Gastrocnemius medialis (tissue), 4 donors: ENCODE results near the gene SLK. TPM values are rescaled to one million over a fixed set of nuclear protein-coding genes. Genes with fewer than 3 reads are reported as not detected.

Source experiments
- ATAC-seq, 2 donors: fragments of 150-250 bp; one replicate each; pipeline ENCODE4 v1.9.1; 2016
- DNase-seq, 2 donors: peaks; one replicate each; pipeline ENCODE4 v3.0.0-alpha.2; 2019
- H3K27ac ChIP-seq, 4 donors: fragments of 200-600 bp; sonication (generic); 1 replicate in 1 of 4; 2 replicates in 3 of 4; pipeline ENCODE4 v1.5.1; 2016 to 2018; ENCODE audit warnings: mild to moderate bottlenecking in 2 of 4, moderate library complexity in 1 of 4
- H3K27me3 ChIP-seq, 3 donors: fragments of 200-600 bp; sonication (generic) in 2 of 3; 1 replicate in 1 of 3; 2 replicates in 2 of 3; pipeline versions ENCODE4 v1.5.1 to v1.6.0; 2016 to 2019; ENCODE audit warnings: mild to moderate bottlenecking in 1 of 3, moderate library complexity in 1 of 3
- H3K36me3 ChIP-seq, 2 donors: fragments of 200-600 bp; sonication (generic) in 1 of 2; one replicate each; pipeline ENCODE4 v1.5.1; 2017 to 2018
- H3K4me1 ChIP-seq, 2 donors: fragments of 200-600 bp; sonication (generic) in 1 of 2; one replicate each; pipeline ENCODE4 v1.5.1; 2016 to 2017; ENCODE audit warnings: mild to moderate bottlenecking in 2 of 2
- H3K4me3 ChIP-seq, 4 donors: fragments of 200-600 bp; sonication (generic) in 3 of 4; 1 replicate in 1 of 4; 2 replicates in 3 of 4; pipeline ENCODE4 v1.5.1; 2016 to 2019; ENCODE audit warnings: mild to moderate bottlenecking in 2 of 4
- H3K9me3 ChIP-seq, 3 donors: fragments of 200-600 bp; sonication (generic) in 2 of 3; 1 replicate in 1 of 3; 2 replicates in 2 of 3; pipeline ENCODE4 v1.5.1; 2016 to 2019
- CTCF ChIP-seq, 5 experiments: fragments of 450-650 bp in 3 of 5; fragments of 200-600 bp in 2 of 5; sonication (generic) in 2 of 5; IDR thresholded peaks in 4 of 5; conservative IDR thresholded peaks in 1 of 5; 1 replicate in 4 of 5; 2 replicates in 1 of 5; pipeline ENCODE4 v1.5.1; 2016 to 2019; ENCODE audit warnings: antibody characterized with exemption in 5 of 5, mild to moderate bottlenecking in 3 of 5, moderate library complexity in 3 of 5
- POLR2A ChIP-seq, 2 donors: fragments of 450-650 bp; IDR thresholded peaks; one replicate each; pipeline ENCODE4 v1.6.1; 2017; ENCODE audit warnings: antibody characterized with exemption in 2 of 2, mild to moderate bottlenecking in 2 of 2, moderate library complexity in 2 of 2
- in situ Hi-C, 4 donors: fragments of 200-750 bp; cut with MboI; loops; one replicate each; pipeline versions ENCODE4 v1.15.0 to v1.8.0; 2017; ENCODE audit warnings: low sequenced_read_pairs in 4 of 4
- intact Hi-C: fragments of 100-400 bp; cut with DNase I; formaldehyde crosslinking; loops from one replicate; pipeline ENCODE4 v1.15.1; 2023; ENCODE audit warnings: low total_unique reads
- total RNA-seq, 4 donors: library from RNA; depleted of rRNA; stranded (reverse); fragments of >200 nt; gene quantifications; one replicate each; pipeline versions ENCODE4 v1.1.0 to v1.2.3, GENCODE V29; 2016

The SLK gene
- total RNA-seq, 4 donors from 2014 or later, result 43.3 to 53.3 (median 49.8) TPM

- ATAC-seq (no peak), DNase-seq (no peak)
- intact Hi-C loops (no loop called here), in situ Hi-C loops (loop anchor here in 2 of 4 donors (25.0 kb wide), 1 partner anchor 174 kb away; no protein-coding TSS in a partner anchor)
- Histone ChIP-seq H3K36me3 (no peaks in the 10 kb centered on the region), H3K9me3 (no peaks in the 10 kb centered on the region), H3K27me3 (no peaks in the 10 kb centered on the region), H3K4me3 (no peak overlapping the region), H3K27ac (no peak overlapping the region), H3K4me1 (no peaks in the 10 kb centered on the region)
- no peak for TF ChIP-seq CTCF (IDR thresholded peaks at IDR 0.05 in 4 of 5, conservative IDR thresholded peaks at IDR 0.05 in 1 of 5)
- no peak for TF ChIP-seq POLR2A (IDR thresholded peaks at IDR 0.05)
Measured at GRCh38 chr10:104038537-104038936, 71.6 kb downstream of the SLK start.

- Histone ChIP-seq H3K27ac (no peak overlapping the region), H3K36me3 (no peaks in the 10 kb centered on the region), H3K4me3 (no peak overlapping the region), H3K4me1 (no peaks in the 10 kb centered on the region), H3K9me3 (no peaks in the 10 kb centered on the region), H3K27me3 (no peaks in the 10 kb centered on the region)
- intact Hi-C loops (no loop called here), in situ Hi-C loops (loop anchor here in 2 of 4 donors (25.0 kb wide), 1 partner anchor 173 kb away; no protein-coding TSS in a partner anchor)
- no peak for DNase-seq
- TF ChIP-seq POLR2A (IDR thresholded peaks at IDR 0.05) (no peak), CTCF (IDR thresholded peaks at IDR 0.05 in 4 of 5, conservative IDR thresholded peaks at IDR 0.05 in 1 of 5) (no peak)
- no peak for ATAC-seq
Measured at GRCh38 chr10:104038958-104039752, 72.2 kb downstream of the SLK start.

GRCh38 chr10:104040382-104040781 is 73.4 kb downstream of the SLK start:
- H3K4me3 ChIP-seq, result no peak overlapping the region
- in situ Hi-C loops (loop anchor here in 2 of 4 donors (25.0 kb wide), 1 partner anchor 172 kb away; no protein-coding TSS in a partner anchor), intact Hi-C loops (no loop called here)
- TF ChIP-seq CTCF (IDR thresholded peaks at IDR 0.05 in 4 of 5, conservative IDR thresholded peaks at IDR 0.05 in 1 of 5) (no peak), POLR2A (IDR thresholded peaks at IDR 0.05) (no peak)
- H3K36me3 ChIP-seq, result no peaks in the 10 kb centered on the region
- H3K27me3 ChIP-seq, result no peaks in the 10 kb centered on the region
- no peak for DNase-seq
- no peak for ATAC-seq
- no peak overlapping the region for H3K27ac ChIP-seq
- H3K9me3 ChIP-seq, result no peaks in the 10 kb centered on the region
- no peaks in the 10 kb centered on the region for H3K4me1 ChIP-seq

GRCh38 chr10:104040862-104041789 is 74.2 kb downstream of the SLK start:
- intact Hi-C loops, result no loop called here
- DNase-seq, result no peak

More at GRCh38 chr10:104040862-104041789, 74.2 kb downstream of the SLK start:
- Histone ChIP-seq H3K4me3 (no peak overlapping the region), H3K9me3 (no peaks in the 10 kb centered on the region), H3K36me3 (no peaks in the 10 kb centered on the region), H3K27ac (no peak overlapping the region), H3K4me1 (no peaks in the 10 kb centered on the region), H3K27me3 (no peaks in the 10 kb centered on the region)
- TF ChIP-seq POLR2A (IDR thresholded peaks at IDR 0.05), result no peak
- TF ChIP-seq CTCF (IDR thresholded peaks at IDR 0.05 in 4 of 5, conservative IDR thresholded peaks at IDR 0.05 in 1 of 5), result no peak
- ATAC-seq, result no peak
- in situ Hi-C loops, result loop anchor here in 2 of 4 donors (25.0 kb wide), 1 partner anchor 171 kb away; no protein-coding TSS in a partner anchor
